Hematopoietic multipotent progenitor cell treated with erythropoietin and hydrocortisone succinate and interleukin-3 and kit ligand, for 4 days (in vitro differentiated cells): ENCODE measurements around the gene LIMK1.
"Not testable (repeated sequence)": the region's sequence is repeated elsewhere in the genome, so short reads cannot be mapped to it uniquely, and the experiment has no call there.

Experiments
- DNase-seq: peaks from one replicate; pipeline ENCODE4 v3.0.0-alpha.2; 2015

The LIMK1 gene

GRCh38 chr7:74126220-74126880, 42.7 kb downstream of the LIMK1 start:
- DNase-seq = no peak

GRCh38 chr7:74129887-74130286, 46.3 kb downstream of the LIMK1 start:
- no peak for DNase-seq

- DNase-seq = no peak
Observed at GRCh38 chr7:74130518-74130917, 46.9 kb downstream of the LIMK1 start.

GRCh38 chr7:74134117-74134620, 50.6 kb downstream of the LIMK1 start:
- DNase-seq = peak; percentile 92

- no peak for DNase-seq
Observed at GRCh38 chr7:74138334-74138867, 54.8 kb downstream of the LIMK1 start.

GRCh38 chr7:74138945-74139843, 55.6 kb downstream of the LIMK1 start:
- no peak for DNase-seq

GRCh38 chr7:74141705-74142104, 58.1 kb downstream of the LIMK1 start:
- DNase-seq = no peak

GRCh38 chr7:74143383-74143782, 59.8 kb downstream of the LIMK1 start:
- no peak for DNase-seq

- DNase-seq = no peak
Observed at GRCh38 chr7:74148491-74148890, 64.9 kb downstream of the LIMK1 start.

GRCh38 chr7:74149071-74149470, 65.5 kb downstream of the LIMK1 start:
- DNase-seq = no peak

GRCh38 chr7:74149603-74150002, 66.0 kb downstream of the LIMK1 start:
- no peak for DNase-seq

- no peak for DNase-seq
Observed at GRCh38 chr7:74153736-74154135, 70.1 kb downstream of the LIMK1 start.

GRCh38 chr7:74155810-74156395, 72.3 kb downstream of the LIMK1 start:
- no peak for DNase-seq

GRCh38 chr7:74157605-74158004, 74.0 kb downstream of the LIMK1 start:
- DNase-seq = no peak

- peak; percentile 34 for DNase-seq
Observed at GRCh38 chr7:74164985-74165456, 81.4 kb downstream of the LIMK1 start.

- no peak for DNase-seq
Observed at GRCh38 chr7:74165867-74166593, 82.4 kb downstream of the LIMK1 start.

- DNase-seq = not testable (repeated sequence)
Observed at GRCh38 chr7:74167324-74167723, 83.7 kb downstream of the LIMK1 start.
